Osteoblast (primary cell): ENCODE data around the gene CNKSR3. TPM values are rescaled to one million over a fixed set of nuclear protein-coding genes. Genes with fewer than 3 reads are reported as not detected.

Experiments used
- DNase-seq: peaks from one replicate; pipeline ENCODE4 v3.0.0; 2011; ENCODE audit warnings: low spot score, mixed read lengths; ENCODE audit not compliant: insufficient read length; ENCODE audit errors: missing footprints
- H2AFZ ChIP-seq: 2 replicates; pipeline ENCODE4 v1.6.0; 2011; ENCODE audit warnings: mild to moderate bottlenecking, low read length
- H3K27ac ChIP-seq: 2 replicates; pipeline ENCODE4 v1.5.1; 2011; ENCODE audit warnings: mild to moderate bottlenecking, low read depth, low read length, moderate library complexity
- H3K27me3 ChIP-seq: 2 replicates; pipeline ENCODE4 v1.6.0; 2012; ENCODE audit warnings: mild to moderate bottlenecking, control low read depth, inconsistent platforms, low read length, moderate library complexity; ENCODE audit not compliant: insufficient read depth
- H3K36me3 ChIP-seq: 2 replicates; pipeline ENCODE4 v1.5.1; 2011; ENCODE audit warnings: mild to moderate bottlenecking, low read length, control low read depth, moderate library complexity; ENCODE audit not compliant: insufficient read depth
- H3K4me1 ChIP-seq: 2 replicates; pipeline ENCODE4 v1.5.1; 2011; ENCODE audit warnings: mild to moderate bottlenecking, low read length, control low read depth, moderate library complexity; ENCODE audit not compliant: insufficient read depth
- H3K4me2 ChIP-seq: 2 replicates; pipeline ENCODE4 v1.6.0; 2011; ENCODE audit warnings: mild to moderate bottlenecking, low read length; ENCODE audit not compliant: insufficient read depth
- H3K4me3 ChIP-seq: fragments of 200-600 bp; sonication (generic); 3 replicates; pipeline ENCODE4 v1.5.1; 2012; ENCODE audit warnings: mild to moderate bottlenecking, low read length, inconsistent platforms; ENCODE audit not compliant: insufficient read depth
- H3K79me2 ChIP-seq: 2 replicates; pipeline ENCODE4 v1.6.0; 2012; ENCODE audit warnings: mild to moderate bottlenecking, low read length, control low read depth, inconsistent platforms; ENCODE audit not compliant: insufficient read depth
- H3K9me3 ChIP-seq: 2 replicates; pipeline ENCODE4 v1.5.1; 2011; ENCODE audit warnings: low read depth, low read length, control low read depth
- H4K20me1 ChIP-seq: 2 replicates; pipeline ENCODE4 v1.6.0; 2012; ENCODE audit warnings: mild to moderate bottlenecking, low read length, control low read depth; ENCODE audit not compliant: insufficient read depth
- CTCF ChIP-seq: IDR thresholded peaks from 2 replicates; pipeline ENCODE4 v1.5.1; 2011; ENCODE audit warnings: mild to moderate bottlenecking, low read depth, low read length, moderate library complexity; ENCODE audit errors: extremely low read depth
- total RNA-seq: library from RNA; depleted of rRNA; stranded (reverse); fragments of >200 nt; gene quantifications from 2 replicates; pipeline ENCODE4 v1.2.3, GENCODE V29; 2012

Gene CNKSR3
- total RNA-seq, 1 donor = 5.4 TPM

- Histone ChIP-seq H2AFZ (peak overlapping the region; percentile 65), H3K4me1 (peaks cover 38% of the 10 kb centered on the region), H3K36me3 (no peaks in the 10 kb centered on the region), H3K27ac (peak overlapping the region; percentile 91), H3K79me2 (no peaks in the 10 kb centered on the region), H3K4me3 (peak overlapping the region; percentile 51), H3K4me2 (peak overlapping the region; percentile 85), H3K9me3 (no peaks in the 10 kb centered on the region), H4K20me1 (no peaks in the 10 kb centered on the region), H3K27me3 (no peaks in the 10 kb centered on the region)
- no peak for TF ChIP-seq CTCF
- peak; percentile 94 for DNase-seq
Observed at GRCh38 chr6:154410619-154411072, 99.8 kb downstream of the CNKSR3 start.

- Histone ChIP-seq H3K4me2 (no peak overlapping the region), H3K9me3 (no peaks in the 10 kb centered on the region), H3K36me3 (no peaks in the 10 kb centered on the region), H4K20me1 (no peaks in the 10 kb centered on the region), H3K27ac (no peak overlapping the region), H3K79me2 (no peaks in the 10 kb centered on the region), H3K4me3 (no peak overlapping the region), H3K27me3 (no peaks in the 10 kb centered on the region), H2AFZ (no peak overlapping the region), H3K4me1 (peaks cover 48% of the 10 kb centered on the region)
- DNase-seq = peak; percentile 62
- peak; percentile 58 for TF ChIP-seq CTCF
Observed at GRCh38 chr6:154408891-154409500, 101.5 kb downstream of the CNKSR3 start.

GRCh38 chr6:154407440-154407839 is 103.0 kb downstream of the CNKSR3 start:
- no peaks in the 10 kb centered on the region for H4K20me1 ChIP-seq
- H2AFZ ChIP-seq = no peak overlapping the region
- no peaks in the 10 kb centered on the region for H3K27me3 ChIP-seq
- H3K4me1 ChIP-seq = peaks cover 56% of the 10 kb centered on the region
- no peak for TF ChIP-seq CTCF
- no peak overlapping the region for H3K4me3 ChIP-seq
- no peaks in the 10 kb centered on the region for H3K79me2 ChIP-seq
- H3K27ac ChIP-seq = no peak overlapping the region
- no peaks in the 10 kb centered on the region for H3K36me3 ChIP-seq
- no peak overlapping the region for H3K4me2 ChIP-seq
- H3K9me3 ChIP-seq = no peaks in the 10 kb centered on the region
- no peak for DNase-seq

GRCh38 chr6:154406869-154407268 is 103.6 kb downstream of the CNKSR3 start:
- Histone ChIP-seq H2AFZ (no peak overlapping the region), H3K4me1 (peaks cover 51% of the 10 kb centered on the region)
- no peak for TF ChIP-seq CTCF

More at GRCh38 chr6:154406869-154407268, 103.6 kb downstream of the CNKSR3 start:
- Histone ChIP-seq H3K9me3 (no peaks in the 10 kb centered on the region), H3K79me2 (no peaks in the 10 kb centered on the region), H3K4me2 (no peak overlapping the region), H3K36me3 (no peaks in the 10 kb centered on the region), H3K4me3 (no peak overlapping the region), H4K20me1 (no peaks in the 10 kb centered on the region), H3K27me3 (no peaks in the 10 kb centered on the region), H3K27ac (no peak overlapping the region)
- no peak for DNase-seq
